Panc1 (cell line): ENCODE results near the gene SCN8A. TPM values are rescaled to one million over a fixed set of nuclear protein-coding genes. Genes with fewer than 3 reads are reported as not detected.

Experiments
- ATAC-seq: fragments of 200-7000 bp; cut with Tn5 transposase; 2 replicates; pipeline ENCODE4 v1.9.1; 2020; ENCODE audit warnings: mild to moderate bottlenecking, moderate library complexity
- BruUV-seq: library from RNA; stranded (reverse); fragments of 400-500 nt; replicated peaks from 2 replicates; lab custom pipeline; 2021; lab: Mats Ljungman, UMichigan
- CTCF ChIA-PET: fragments of 300-600 bp; sonication (Branson Sonifier 250); formaldehyde crosslinking; loops from one replicate; lab custom pipeline; 2022; ENCODE audit warnings: antibody characterized with exemption; lab: Charles Lee
- POLR2A ChIA-PET: fragments of 300-600 bp; sonication (Branson Sonifier 250); formaldehyde crosslinking; loops from one replicate; lab custom pipeline; 2022; ENCODE audit warnings: antibody characterized with exemption; lab: Charles Lee
- DNase-seq: peaks from one replicate; pipeline ENCODE4 v3.0.0-alpha.2; 2010; ENCODE audit warnings: low read depth, low spot score
- H3K27ac ChIP-seq: 2 replicates; pipeline ENCODE4 v1.5.1; 2011; ENCODE audit warnings: mild to moderate bottlenecking, low read length, inconsistent platforms
- H3K27me3 ChIP-seq: fragments of 200-500 bp; sonication (Bioruptor generic); 2 replicates; pipeline ENCODE4 v1.6.0; 2014; ENCODE audit warnings: low read length, inconsistent platforms; ENCODE audit not compliant: control insufficient read depth, insufficient read depth
- H3K36me3 ChIP-seq: fragments of 200-500 bp; sonication (Bioruptor generic); 2 replicates; pipeline ENCODE4 v1.5.1; 2014; ENCODE audit warnings: inconsistent platforms, mild to moderate bottlenecking, low read length, moderate library complexity; ENCODE audit not compliant: control insufficient read depth, insufficient read depth
- H3K4me1 ChIP-seq: 2 replicates; pipeline ENCODE4 v1.5.1; 2011; ENCODE audit warnings: inconsistent platforms, mild to moderate bottlenecking, low read length, moderate library complexity; ENCODE audit not compliant: control insufficient read depth, insufficient read depth
- H3K4me3 ChIP-seq, 2 experiments: 2 replicates each; pipeline ENCODE4 v1.5.1; 2011 to 2012; ENCODE audit warnings: low read depth in 2 of 2, low read length in 2 of 2, mild to moderate bottlenecking in 2 of 2, inconsistent platforms in 1 of 2, moderate library complexity in 1 of 2
- H3K9me3 ChIP-seq: fragments of 200-500 bp; sonication (Bioruptor generic); 2 replicates; pipeline ENCODE4 v1.5.1; 2014; ENCODE audit warnings: low read depth, mild to moderate bottlenecking, inconsistent platforms, low read length, moderate library complexity; ENCODE audit not compliant: control insufficient read depth, insufficient read depth
- POLR2AphosphoS5 ChIP-seq: IDR thresholded peaks from 2 replicates; pipeline ENCODE4 v1.6.1; 2012; ENCODE audit warnings: mild to moderate bottlenecking, low read depth, low read length, moderate library complexity
- SIN3A ChIP-seq: IDR thresholded peaks from 2 replicates; pipeline ENCODE4 v1.6.1; 2012; ENCODE audit warnings: low read depth, mild to moderate bottlenecking, low read length, moderate library complexity, borderline replicate concordance; ENCODE audit not compliant: insufficient read depth
- TCF7L2 ChIP-seq: IDR thresholded peaks from 2 replicates; pipeline ENCODE4 v1.6.1; 2011; ENCODE audit warnings: mild to moderate bottlenecking, low read depth, low read length, inconsistent platforms
- in situ Hi-C: cut with HindIII; loops from 2 replicates; pipeline ENCODE4 v1.10.0; 2016; ENCODE audit warnings: low sequenced_read_pairs, low pct_unique_long_range_greater_than_20kb
- intact Hi-C: fragments of 100-400 bp; cut with micrococcal nuclease; formaldehyde crosslinking; loops from one replicate; pipeline ENCODE4 v1.10.0; 2022; ENCODE audit not compliant: unreplicated experiment
- total RNA-seq: library from RNA; stranded (reverse); gene quantifications from one replicate; pipeline ENCODE4 v1.2.1, GENCODE V29; 2021; ENCODE audit not compliant: unreplicated experiment
- TF ChIP-seq, protein P1 (sequence below), 2 experiments: IDR thresholded peaks; 2 replicates each; pipeline ENCODE4 v1.6.1; 2011 to 2012; ENCODE audit warnings: low read depth in 2 of 2, control low read depth in 1 of 2, low read length in 1 of 2, mild to moderate bottlenecking in 1 of 2, moderate library complexity in 1 of 2; ENCODE audit not compliant: insufficient read depth in 1 of 2
- TF ChIP-seq, protein P2 (sequence below): fragments of 450-650 bp; IDR thresholded peaks from 2 replicates; pipeline ENCODE4 v1.5.1; 2017; ENCODE audit warnings: mild to moderate bottlenecking

SCN8A gene
- total RNA-seq, 1 experiment from 2014 or later = 8.6 TPM

DNA sequence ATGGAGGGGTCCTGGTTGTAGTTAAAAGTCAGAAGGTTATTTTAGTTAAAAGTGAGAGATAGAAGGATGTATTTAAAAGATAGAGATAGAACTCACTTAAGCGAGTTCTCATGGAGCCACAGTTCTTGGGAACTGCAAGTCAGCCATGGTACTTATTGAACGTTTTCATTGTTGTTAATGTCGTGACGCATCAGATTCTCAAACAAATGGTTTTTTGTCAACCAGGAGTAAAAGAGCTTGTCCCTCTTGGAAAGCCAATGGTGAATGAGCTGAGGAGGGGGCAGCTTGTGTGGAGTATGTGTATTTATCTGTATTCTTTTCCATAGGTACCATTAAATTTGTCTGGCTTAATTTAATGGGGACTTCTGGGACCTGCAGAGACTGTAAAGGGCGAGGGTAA, 188.8 kb downstream of the SCN8A start:
- Histone ChIP-seq H3K4me1 (no peaks in the 10 kb centered on the region), H3K9me3 (no peaks in the 10 kb centered on the region), H3K4me3 (no peak overlapping the region), H3K36me3 (no peaks in the 10 kb centered on the region), H3K27me3 (no peaks in the 10 kb centered on the region), H3K27ac (no peak overlapping the region)
- no peak for TF ChIP-seq TCF7L2
- TF ChIP-seq POLR2AphosphoS5 = no peak
- TF ChIP-seq, protein P1, sequence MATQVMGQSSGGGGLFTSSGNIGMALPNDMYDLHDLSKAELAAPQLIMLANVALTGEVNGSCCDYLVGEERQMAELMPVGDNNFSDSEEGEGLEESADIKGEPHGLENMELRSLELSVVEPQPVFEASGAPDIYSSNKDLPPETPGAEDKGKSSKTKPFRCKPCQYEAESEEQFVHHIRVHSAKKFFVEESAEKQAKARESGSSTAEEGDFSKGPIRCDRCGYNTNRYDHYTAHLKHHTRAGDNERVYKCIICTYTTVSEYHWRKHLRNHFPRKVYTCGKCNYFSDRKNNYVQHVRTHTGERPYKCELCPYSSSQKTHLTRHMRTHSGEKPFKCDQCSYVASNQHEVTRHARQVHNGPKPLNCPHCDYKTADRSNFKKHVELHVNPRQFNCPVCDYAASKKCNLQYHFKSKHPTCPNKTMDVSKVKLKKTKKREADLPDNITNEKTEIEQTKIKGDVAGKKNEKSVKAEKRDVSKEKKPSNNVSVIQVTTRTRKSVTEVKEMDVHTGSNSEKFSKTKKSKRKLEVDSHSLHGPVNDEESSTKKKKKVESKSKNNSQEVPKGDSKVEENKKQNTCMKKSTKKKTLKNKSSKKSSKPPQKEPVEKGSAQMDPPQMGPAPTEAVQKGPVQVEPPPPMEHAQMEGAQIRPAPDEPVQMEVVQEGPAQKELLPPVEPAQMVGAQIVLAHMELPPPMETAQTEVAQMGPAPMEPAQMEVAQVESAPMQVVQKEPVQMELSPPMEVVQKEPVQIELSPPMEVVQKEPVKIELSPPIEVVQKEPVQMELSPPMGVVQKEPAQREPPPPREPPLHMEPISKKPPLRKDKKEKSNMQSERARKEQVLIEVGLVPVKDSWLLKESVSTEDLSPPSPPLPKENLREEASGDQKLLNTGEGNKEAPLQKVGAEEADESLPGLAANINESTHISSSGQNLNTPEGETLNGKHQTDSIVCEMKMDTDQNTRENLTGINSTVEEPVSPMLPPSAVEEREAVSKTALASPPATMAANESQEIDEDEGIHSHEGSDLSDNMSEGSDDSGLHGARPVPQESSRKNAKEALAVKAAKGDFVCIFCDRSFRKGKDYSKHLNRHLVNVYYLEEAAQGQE (IDR thresholded peaks at IDR 0.05; ENCODE audit: insufficient read depth in 1 of 2, low read depth in 2 of 2, low read length in 1 of 2) = no peak
- TF ChIP-seq, protein P2, sequence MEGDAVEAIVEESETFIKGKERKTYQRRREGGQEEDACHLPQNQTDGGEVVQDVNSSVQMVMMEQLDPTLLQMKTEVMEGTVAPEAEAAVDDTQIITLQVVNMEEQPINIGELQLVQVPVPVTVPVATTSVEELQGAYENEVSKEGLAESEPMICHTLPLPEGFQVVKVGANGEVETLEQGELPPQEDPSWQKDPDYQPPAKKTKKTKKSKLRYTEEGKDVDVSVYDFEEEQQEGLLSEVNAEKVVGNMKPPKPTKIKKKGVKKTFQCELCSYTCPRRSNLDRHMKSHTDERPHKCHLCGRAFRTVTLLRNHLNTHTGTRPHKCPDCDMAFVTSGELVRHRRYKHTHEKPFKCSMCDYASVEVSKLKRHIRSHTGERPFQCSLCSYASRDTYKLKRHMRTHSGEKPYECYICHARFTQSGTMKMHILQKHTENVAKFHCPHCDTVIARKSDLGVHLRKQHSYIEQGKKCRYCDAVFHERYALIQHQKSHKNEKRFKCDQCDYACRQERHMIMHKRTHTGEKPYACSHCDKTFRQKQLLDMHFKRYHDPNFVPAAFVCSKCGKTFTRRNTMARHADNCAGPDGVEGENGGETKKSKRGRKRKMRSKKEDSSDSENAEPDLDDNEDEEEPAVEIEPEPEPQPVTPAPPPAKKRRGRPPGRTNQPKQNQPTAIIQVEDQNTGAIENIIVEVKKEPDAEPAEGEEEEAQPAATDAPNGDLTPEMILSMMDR = no peak
- no peak for TF ChIP-seq SIN3A
- ATAC-seq (no peak), DNase-seq (no peak)
- intact Hi-C loops (no loop called here), in situ Hi-C loops (no loop called here)
- ChIA-PET POLR2A (interaction anchor here (0.6 kb wide), 1 partner anchor 699 kb away, joined by 13 read pairs; no protein-coding TSS in a partner anchor), CTCF (no interaction called here)
- no TSS peak for BruUV-seq

DNA sequence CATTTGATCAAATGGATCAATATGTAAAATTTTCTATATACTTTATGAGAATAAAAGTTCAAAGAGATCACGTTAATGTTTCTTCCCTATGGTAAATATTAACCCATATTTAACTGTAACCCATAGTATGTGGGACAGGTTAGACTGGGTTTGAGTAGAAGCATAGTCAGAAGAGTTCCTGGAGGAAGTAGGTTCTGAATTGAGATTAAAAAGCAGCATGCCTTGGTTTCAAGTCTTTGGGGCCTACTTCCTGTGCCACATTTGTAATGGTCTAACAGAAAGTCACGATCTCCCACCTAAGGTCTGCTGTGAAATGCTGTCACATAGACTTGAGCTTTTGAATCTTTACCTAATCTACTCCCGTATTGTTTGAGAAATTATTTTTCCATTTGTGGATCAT, 193.7 kb downstream of the SCN8A start:
- no TSS peak for BruUV-seq
- ChIA-PET POLR2A (interaction anchor here (0.7 kb wide), 1 partner anchor 149 kb away, joined by 3 read pairs; no protein-coding TSS in a partner anchor), CTCF (no interaction called here)
- no peak for DNase-seq
- no peaks in the 10 kb centered on the region for H3K4me1 ChIP-seq
- H3K27me3 ChIP-seq = no peaks in the 10 kb centered on the region
- H3K36me3 ChIP-seq = no peaks in the 10 kb centered on the region
- in situ Hi-C loops = no loop called here
- no peaks in the 10 kb centered on the region for H3K9me3 ChIP-seq
- H3K27ac ChIP-seq = no peak overlapping the region
- ATAC-seq = no peak
- H3K4me3 ChIP-seq = no peak overlapping the region
- TF ChIP-seq, protein P2 = no peak
- intact Hi-C loops = no loop called here

DNA sequence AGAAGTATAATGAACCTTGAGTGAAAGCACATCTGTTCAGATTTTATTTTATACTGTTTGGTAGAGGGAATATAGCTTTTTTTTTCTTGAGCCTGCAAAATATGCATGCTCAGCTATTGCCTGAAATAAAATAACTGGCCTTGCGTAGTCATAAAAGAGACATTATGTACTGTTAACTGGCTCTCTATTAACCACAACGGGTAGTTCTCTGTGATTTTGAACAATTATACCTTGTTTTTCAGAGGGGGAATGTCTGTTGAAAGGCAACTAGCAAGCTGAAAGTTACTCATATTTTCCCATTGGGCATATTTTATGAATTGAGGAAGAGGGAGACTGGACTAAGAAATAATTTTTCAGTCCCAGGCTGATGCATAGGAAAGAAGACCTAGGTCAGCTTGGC, 194.9 kb downstream of the SCN8A start:
- POLR2A ChIA-PET = no interaction called here
- no peak for TF ChIP-seq SIN3A
- no peak for TF ChIP-seq POLR2AphosphoS5
- TF ChIP-seq, protein P2 = no peak
- TF ChIP-seq TCF7L2 = no peak
- TF ChIP-seq, protein P1 (IDR thresholded peaks at IDR 0.05; ENCODE audit: insufficient read depth in 1 of 2, low read depth in 2 of 2, low read length in 1 of 2) = no peak

More for the DNA sequence above, 194.9 kb downstream of the SCN8A start:
- H3K4me3 ChIP-seq = no peak overlapping the region
- no peaks in the 10 kb centered on the region for H3K4me1 ChIP-seq
- in situ Hi-C loops = no loop called here
- CTCF ChIA-PET = no interaction called here
- no TSS peak for BruUV-seq
- no peaks in the 10 kb centered on the region for H3K9me3 ChIP-seq
- intact Hi-C loops = no loop called here
- H3K27ac ChIP-seq = no peak overlapping the region
- no peaks in the 10 kb centered on the region for H3K36me3 ChIP-seq
- DNase-seq = no peak
- no peak for ATAC-seq
- no peaks in the 10 kb centered on the region for H3K27me3 ChIP-seq
